Body of pancreas (tissue), 4 donors: Measurements from ENCODE around the gene BRWD1. TPM values are rescaled to one million over a fixed set of nuclear protein-coding genes. Genes with fewer than 3 reads are reported as not detected.

Experiments
- ATAC-seq: fragments of 150-250 bp; one replicate; pipeline ENCODE4 v1.9.1; 2016
- DNase-seq, 4 donors: peaks; one replicate each; pipeline ENCODE4 v3.0.0-alpha.2; 2019
- H3K27ac ChIP-seq, 4 donors: fragments of 200-600 bp; sonication (generic); 1 replicate in 3 of 4; 2 replicates in 1 of 4; pipeline versions ENCODE4 v1.5.1 to v1.6.1; 2016 to 2019; ENCODE audit warnings: mild to moderate bottlenecking in 1 of 4, mixed read lengths in 1 of 4, moderate library complexity in 1 of 4
- H3K27me3 ChIP-seq, 2 donors: fragments of 200-600 bp; sonication (generic); one replicate each; pipeline ENCODE4 v1.6.0; 2016; ENCODE audit warnings: mild to moderate bottlenecking in 1 of 2
- H3K36me3 ChIP-seq, 2 donors: fragments of 200-600 bp; sonication (generic); replicated peaks in 1 of 2; 2 replicates each; pipeline ENCODE4 v1.5.1; 2016; ENCODE audit warnings: low read depth in 2 of 2; ENCODE audit not compliant: insufficient read depth in 1 of 2
- H3K4me1 ChIP-seq: fragments of 200-600 bp; sonication (generic); one replicate; pipeline ENCODE4 v1.6.0; 2016
- H3K4me3 ChIP-seq, 2 donors: fragments of 200-600 bp; sonication (generic); 1 replicate in 1 of 2; 2 replicates in 1 of 2; pipeline ENCODE4 v1.5.1; 2016 to 2019
- H3K9me3 ChIP-seq, 3 donors: fragments of 200-600 bp; sonication (generic); 1 replicate in 2 of 3; 2 replicates in 1 of 3; pipeline ENCODE4 v1.5.1; 2016
- CTCF ChIP-seq, 7 experiments: fragments of 450-650 bp in 4 of 7; fragments of 200-600 bp in 3 of 7; sonication (generic) in 3 of 7; IDR thresholded peaks; one replicate each; pipeline ENCODE4 v1.5.1; 2016 to 2019; ENCODE audit warnings: antibody characterized with exemption in 7 of 7
- POLR2A ChIP-seq, 3 donors: fragments of 450-650 bp; IDR thresholded peaks; one replicate each; pipeline ENCODE4 v1.6.1; 2016; ENCODE audit warnings: antibody characterized with exemption in 3 of 3, mild to moderate bottlenecking in 2 of 3
- WGBS, 2 donors: methylation state at CpG; one replicate each; pipeline ENCODE4 v1.1.5; 2017; 5-methylcytosine and 5-hydroxymethylcytosine counted together
- intact Hi-C: fragments of 100-400 bp; cut with DNase I; formaldehyde crosslinking; loops from one replicate; pipeline ENCODE4 v1.15.1; 2023
- small RNA-seq: library from RNA; depleted of rRNA; stranded (forward); fragments of <200 nt; gene quantifications from one replicate; pipeline ENCODE3, GENCODE V24; 2016
- total RNA-seq, 2 donors: library from RNA; depleted of rRNA; stranded (reverse); fragments of >200 nt; gene quantifications; one replicate each; pipeline ENCODE4 v1.1.0, GENCODE V29; 2016

BRWD1 gene
- total RNA-seq, 2 donors from 2014 or later, result 53.7 to 75.2 TPM

- Histone ChIP-seq H3K27me3 (no peaks in the 10 kb centered on the region), H3K9me3 (no peaks in the 10 kb centered on the region), H3K4me3 (no peak overlapping the region), H3K27ac (no peak overlapping the region), H3K36me3 (no peaks in the 10 kb centered on the region), H3K4me1 (no peaks in the 10 kb centered on the region)
- intact Hi-C loops, result no loop called here
- WGBS, 2 donors, result 77 to 79% methylated on average over 15 of the region's 15 CpGs
- ATAC-seq (no peak), DNase-seq (no peak)
- TF ChIP-seq POLR2A (IDR thresholded peaks at IDR 0.05) (no peak), CTCF (IDR thresholded peaks at IDR 0.05) (no peak)
Observed at GRCh38 chr21:39134288-39134810, 179.1 kb downstream of the BRWD1 start.

Small RNAs within 50 kb of the gene (small RNA-seq; reads per million reads assigned to genes)
- not detected for gene RF00019

Other genes with a start within 250 kb of the BRWD1 start
- 10 to 100 TPM; 16.6 to 19.4 TPM for gene PSMG1, start 130.2 kb downstream of the BRWD1 start, total RNA-seq
- gene HMGN1, start 35.5 kb upstream of the BRWD1 start, total RNA-seq, result 100 to 1,000 TPM in 1 of 2 donors, 10 to 100 TPM in 1; 97.2 to 153 TPM
- 1 to 10 TPM in 1 of 2 donors, under 1 TPM in 1; 0.78 to 1.3 TPM for gene LCA5L, start 132.1 kb upstream of the BRWD1 start, total RNA-seq
- gene SH3BGR, start 138.3 kb upstream of the BRWD1 start, total RNA-seq, result 1 to 10 TPM in 1 of 2 donors, not detected in 1; 1.0 TPM